ENCODE measurements around the gene TMEM132E.

DNA sequence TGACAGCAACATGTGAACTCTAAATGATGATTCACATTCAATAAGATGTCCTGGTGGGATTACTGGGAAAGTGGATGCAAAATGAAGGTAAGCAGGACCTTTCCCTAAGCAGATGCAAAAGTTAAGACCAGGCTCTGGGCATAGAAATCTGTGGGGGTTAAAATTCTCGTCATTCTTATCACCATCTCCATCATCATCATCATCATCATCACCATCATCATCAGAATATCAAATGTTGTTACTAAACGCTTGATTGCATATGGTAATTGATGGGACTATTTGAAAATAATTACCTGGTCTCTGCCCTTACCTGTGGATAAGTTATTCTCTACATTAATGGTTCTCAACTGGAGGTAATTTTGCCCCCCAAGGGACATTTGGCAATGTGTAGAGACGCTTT is 41.9 kb upstream of the TMEM132E start:
- TF ChIP-seq, protein P1, sequence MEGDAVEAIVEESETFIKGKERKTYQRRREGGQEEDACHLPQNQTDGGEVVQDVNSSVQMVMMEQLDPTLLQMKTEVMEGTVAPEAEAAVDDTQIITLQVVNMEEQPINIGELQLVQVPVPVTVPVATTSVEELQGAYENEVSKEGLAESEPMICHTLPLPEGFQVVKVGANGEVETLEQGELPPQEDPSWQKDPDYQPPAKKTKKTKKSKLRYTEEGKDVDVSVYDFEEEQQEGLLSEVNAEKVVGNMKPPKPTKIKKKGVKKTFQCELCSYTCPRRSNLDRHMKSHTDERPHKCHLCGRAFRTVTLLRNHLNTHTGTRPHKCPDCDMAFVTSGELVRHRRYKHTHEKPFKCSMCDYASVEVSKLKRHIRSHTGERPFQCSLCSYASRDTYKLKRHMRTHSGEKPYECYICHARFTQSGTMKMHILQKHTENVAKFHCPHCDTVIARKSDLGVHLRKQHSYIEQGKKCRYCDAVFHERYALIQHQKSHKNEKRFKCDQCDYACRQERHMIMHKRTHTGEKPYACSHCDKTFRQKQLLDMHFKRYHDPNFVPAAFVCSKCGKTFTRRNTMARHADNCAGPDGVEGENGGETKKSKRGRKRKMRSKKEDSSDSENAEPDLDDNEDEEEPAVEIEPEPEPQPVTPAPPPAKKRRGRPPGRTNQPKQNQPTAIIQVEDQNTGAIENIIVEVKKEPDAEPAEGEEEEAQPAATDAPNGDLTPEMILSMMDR (conservative IDR thresholded peaks at IDR 0.05; ENCODE audit: low read depth in 2 of 2), result no peak
- TF ChIP-seq POLR2AphosphoS5 (IDR thresholded peaks at IDR 0.05; ENCODE audit: low read depth), result no peak
- no peak for TF ChIP-seq EZH2 (IDR thresholded peaks at IDR 0.05; ENCODE audit: low read depth, unreplicated experiment)
- no peak for TF ChIP-seq ZNF114 (CRISPR knock-in tag; IDR thresholded peaks at IDR 0.05)
- TF ChIP-seq CREB1 (CRISPR knock-in tag; IDR thresholded peaks at IDR 0.05; ENCODE audit: low read depth), result no peak
